Brain microvascular endothelial cell (primary cell): ENCODE measurements around the gene DMAC2.
"Not testable (repeated sequence)": the region's sequence is repeated elsewhere in the genome, so short reads cannot be mapped to it uniquely, and the experiment has no call there.

Experiments
- DNase-seq: peaks from one replicate; pipeline ENCODE4 v3.0.0-alpha.2; 2020
- H3K27ac ChIP-seq: fragments of 250-450 bp; sonication (Bioruptor Pico); 2 replicates; pipeline ENCODE4 v1.5.1; 2020; ENCODE audit warnings: mild to moderate bottlenecking, moderate library complexity
- H3K27me3 ChIP-seq: fragments of 250-450 bp; sonication (Bioruptor Pico); replicated peaks from 2 replicates; pipeline ENCODE4 v1.5.1; 2020; ENCODE audit warnings: mild to moderate bottlenecking
- H3K36me3 ChIP-seq: fragments of 250-450 bp; sonication (Bioruptor Pico); replicated peaks from 2 replicates; pipeline ENCODE4 v1.5.1; 2020; ENCODE audit warnings: mild to moderate bottlenecking
- H3K4me3 ChIP-seq: 2 replicates; pipeline ENCODE4 v1.5.1; 2011; ENCODE audit warnings: low read depth, mild to moderate bottlenecking, control low read depth, low read length, moderate library complexity
- in situ Hi-C: cut with HindIII; loops from 2 replicates; pipeline ENCODE4 v1.10.0; 2017; ENCODE audit warnings: low sequenced_read_pairs, low pct_ligation_motif_present
- TF ChIP-seq, protein P1 (sequence below): IDR thresholded peaks from 2 replicates; pipeline ENCODE4 v1.5.1; 2011; ENCODE audit warnings: low read depth, mild to moderate bottlenecking, moderate library complexity, low read length, control low read depth, inconsistent platforms; ENCODE audit errors: missing control alignments

Gene DMAC2

DNA sequence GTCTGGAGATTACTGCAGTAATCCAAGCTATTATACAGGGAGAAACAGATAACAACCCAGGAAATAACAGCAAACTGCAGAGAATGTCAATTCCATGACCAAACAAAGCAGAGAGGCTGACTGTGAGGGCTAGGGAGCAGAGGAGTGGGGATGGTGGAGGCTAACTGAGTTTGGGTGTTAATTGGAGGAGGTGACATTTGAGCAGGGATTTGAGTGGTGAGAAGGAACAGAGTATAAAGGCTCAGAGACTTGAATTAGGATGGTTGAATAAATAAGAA, 3.1 kb downstream of the DMAC2 start:
- no peak overlapping the region for H3K27ac ChIP-seq
- no peak for DNase-seq
- TF ChIP-seq, protein P1, sequence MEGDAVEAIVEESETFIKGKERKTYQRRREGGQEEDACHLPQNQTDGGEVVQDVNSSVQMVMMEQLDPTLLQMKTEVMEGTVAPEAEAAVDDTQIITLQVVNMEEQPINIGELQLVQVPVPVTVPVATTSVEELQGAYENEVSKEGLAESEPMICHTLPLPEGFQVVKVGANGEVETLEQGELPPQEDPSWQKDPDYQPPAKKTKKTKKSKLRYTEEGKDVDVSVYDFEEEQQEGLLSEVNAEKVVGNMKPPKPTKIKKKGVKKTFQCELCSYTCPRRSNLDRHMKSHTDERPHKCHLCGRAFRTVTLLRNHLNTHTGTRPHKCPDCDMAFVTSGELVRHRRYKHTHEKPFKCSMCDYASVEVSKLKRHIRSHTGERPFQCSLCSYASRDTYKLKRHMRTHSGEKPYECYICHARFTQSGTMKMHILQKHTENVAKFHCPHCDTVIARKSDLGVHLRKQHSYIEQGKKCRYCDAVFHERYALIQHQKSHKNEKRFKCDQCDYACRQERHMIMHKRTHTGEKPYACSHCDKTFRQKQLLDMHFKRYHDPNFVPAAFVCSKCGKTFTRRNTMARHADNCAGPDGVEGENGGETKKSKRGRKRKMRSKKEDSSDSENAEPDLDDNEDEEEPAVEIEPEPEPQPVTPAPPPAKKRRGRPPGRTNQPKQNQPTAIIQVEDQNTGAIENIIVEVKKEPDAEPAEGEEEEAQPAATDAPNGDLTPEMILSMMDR, result no peak
- H3K4me3 ChIP-seq, result no peak overlapping the region
- H3K27me3 ChIP-seq, result no peaks in the 10 kb centered on the region
- peaks cover 15% of the 10 kb centered on the region for H3K36me3 ChIP-seq
- in situ Hi-C loops, result no loop called here

DNA sequence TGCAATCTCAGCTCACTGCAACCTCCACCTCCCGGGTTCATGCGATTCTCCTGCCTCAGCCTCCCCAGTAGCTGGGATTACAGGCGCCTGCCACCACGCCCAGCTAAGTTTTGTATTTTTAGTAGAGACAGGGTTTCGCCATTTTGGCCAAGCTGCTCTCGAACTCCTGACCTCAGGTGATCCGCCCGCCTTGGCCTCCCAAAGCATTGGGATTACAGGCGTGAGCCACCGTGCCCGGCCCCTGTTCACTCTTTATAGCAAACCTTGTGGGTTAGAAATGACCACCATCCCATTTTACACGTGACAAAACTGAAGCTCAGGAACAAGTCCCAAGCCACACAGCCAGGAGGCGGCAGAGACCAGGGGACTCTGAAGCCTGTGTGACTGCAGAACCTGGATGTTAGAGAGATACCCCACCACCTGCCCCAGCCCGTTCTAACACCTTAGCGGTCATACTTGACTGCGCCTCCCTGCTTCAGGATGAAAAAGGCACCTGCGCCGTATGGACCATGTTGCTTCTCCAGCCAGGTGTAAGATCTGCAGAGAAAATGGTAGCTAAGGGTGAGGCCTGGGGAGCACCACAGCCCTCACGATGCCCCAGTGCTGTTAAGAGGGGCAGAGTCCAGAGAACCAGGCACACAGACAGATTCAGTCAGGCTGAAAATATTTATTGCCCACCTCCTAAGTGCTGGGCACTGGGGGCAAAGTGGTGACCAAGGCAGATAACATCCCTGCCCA, 3.6 kb downstream of the DMAC2 start:
- Histone ChIP-seq H3K27me3 (no peaks in the 10 kb centered on the region), H3K4me3 (no peak overlapping the region), H3K36me3 (peaks cover 16% of the 10 kb centered on the region), H3K27ac (no peak overlapping the region)
- in situ Hi-C loops, result no loop called here
- no peak for DNase-seq
- TF ChIP-seq, protein P1, result peak; percentile 12

DNA sequence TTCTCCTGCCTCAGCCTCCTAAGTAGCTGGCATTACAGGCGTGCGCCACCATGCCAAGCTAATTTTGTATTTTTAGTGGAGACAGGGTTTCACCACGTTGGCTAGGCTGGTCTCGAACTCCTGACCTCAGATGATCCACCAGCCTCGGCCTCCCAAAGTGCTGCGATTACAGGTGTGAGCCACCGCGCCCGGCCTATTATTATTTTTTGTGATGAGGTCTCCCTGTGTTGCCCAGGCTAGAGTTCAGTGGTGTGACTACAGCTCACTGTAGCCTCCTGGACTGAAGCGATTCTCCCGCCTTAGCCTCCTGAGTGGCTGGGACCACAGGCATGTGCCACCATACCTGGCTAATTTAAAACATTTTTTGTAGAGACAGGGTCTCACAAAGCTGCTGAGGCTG, 4.3 kb downstream of the DMAC2 start:
- H3K4me3 ChIP-seq, H3K27ac ChIP-seq, DNase-seq, in situ Hi-C loops, H3K27me3 ChIP-seq: not testable (repeated sequence)
- H3K36me3 ChIP-seq, result peaks cover 18% of the 10 kb centered on the region

DNA sequence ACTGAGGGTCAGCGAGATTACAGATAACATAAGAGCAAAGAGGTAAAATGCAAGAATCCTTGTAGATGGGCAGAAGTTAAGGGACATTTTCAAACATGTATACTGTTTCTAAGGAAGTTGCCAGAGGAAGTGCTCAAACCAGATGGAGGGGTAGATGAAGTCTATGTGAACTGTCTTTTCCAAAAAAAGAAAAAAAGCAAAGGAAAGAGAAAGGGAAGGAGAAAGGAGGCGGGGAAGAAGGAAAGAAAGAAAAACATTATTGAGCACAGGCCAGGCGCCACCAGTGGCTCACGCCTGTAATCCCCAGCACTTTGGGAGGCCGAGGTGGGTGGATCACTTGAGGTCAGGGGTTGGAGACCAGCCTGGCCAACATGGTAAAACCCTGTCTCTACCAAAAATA, 5.3 kb downstream of the DMAC2 start:
- Histone ChIP-seq H3K27ac (no peak overlapping the region), H3K27me3 (no peaks in the 10 kb centered on the region), H3K36me3 (peaks cover 18% of the 10 kb centered on the region), H3K4me3 (no peak overlapping the region)
- DNase-seq, result no peak
- TF ChIP-seq, protein P1, result no peak
- in situ Hi-C loops, result no loop called here

DNA sequence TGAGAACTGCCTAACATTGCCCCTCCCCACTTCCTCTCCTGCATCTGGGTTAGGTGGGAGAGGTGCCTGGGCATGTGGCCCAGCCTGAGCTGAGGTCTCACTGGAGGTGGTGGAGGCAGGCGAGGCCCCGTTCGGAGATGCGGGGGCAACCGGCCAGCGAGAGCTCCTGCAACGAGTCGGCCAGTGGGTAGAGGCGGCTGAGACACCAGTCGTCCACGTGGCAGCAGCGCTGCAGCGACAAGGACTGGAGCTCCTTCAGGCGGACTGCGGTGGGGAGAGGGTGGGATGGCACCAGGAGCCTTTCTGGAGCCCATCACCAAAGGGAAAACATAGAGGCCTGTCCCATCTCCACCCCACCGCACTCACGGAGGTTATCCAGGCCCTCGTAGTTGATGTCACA, 6.5 kb downstream of the DMAC2 start:
- TF ChIP-seq, protein P1, result no peak
- Histone ChIP-seq H3K4me3 (no peak overlapping the region), H3K36me3 (peaks cover 18% of the 10 kb centered on the region), H3K27ac (no peak overlapping the region), H3K27me3 (no peaks in the 10 kb centered on the region)
- in situ Hi-C loops, result no loop called here
- no peak for DNase-seq

DNA sequence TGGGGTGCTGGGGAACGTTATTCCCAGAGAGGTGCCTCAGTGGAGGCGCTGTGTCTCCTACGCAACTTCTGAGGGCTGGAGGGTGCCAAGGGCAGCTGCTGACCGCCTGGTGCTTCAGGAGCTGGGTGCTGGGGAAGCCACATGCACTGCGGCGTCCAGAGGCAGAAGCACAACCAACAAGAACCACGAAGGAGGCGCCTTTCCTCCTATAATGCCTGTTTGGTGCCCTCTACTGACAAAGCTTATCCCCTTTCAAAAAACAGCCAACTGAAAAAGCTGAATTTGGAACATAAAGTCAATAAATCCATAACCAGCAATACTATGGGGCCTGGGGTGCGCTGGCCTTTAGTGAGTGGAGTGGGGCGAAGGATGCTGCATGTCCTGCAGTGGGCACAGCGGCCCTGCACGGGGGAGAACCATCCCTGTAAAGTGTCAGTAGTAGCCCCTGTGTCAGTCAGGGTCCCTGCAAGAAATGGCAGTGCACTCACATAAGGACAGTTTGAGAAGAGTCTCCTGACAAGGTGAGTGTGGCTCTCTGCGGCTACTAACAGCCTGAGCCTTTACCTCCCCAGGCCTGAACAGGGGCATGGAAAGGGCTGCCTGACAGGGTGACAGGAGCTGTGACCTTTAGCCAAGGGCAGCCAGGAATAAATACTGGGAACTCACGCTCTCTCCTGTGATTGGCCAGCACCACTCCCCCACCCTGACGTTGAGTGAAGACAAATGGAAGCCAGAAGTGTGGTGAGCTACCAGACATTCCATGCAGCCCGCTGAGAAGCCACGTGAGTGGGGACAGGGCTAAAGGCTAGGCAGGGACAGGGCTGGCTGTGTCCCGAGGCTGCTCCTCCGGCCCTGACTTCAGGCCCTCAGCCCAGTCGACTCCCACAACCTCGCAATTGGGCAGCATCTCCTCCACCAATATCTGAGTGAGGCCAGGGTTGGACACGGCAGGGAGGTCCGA, 8.0 kb downstream of the DMAC2 start:
- H3K27me3 ChIP-seq, result no peaks in the 10 kb centered on the region
- H3K27ac ChIP-seq, result no peak overlapping the region
- in situ Hi-C loops, result no loop called here
- H3K4me3 ChIP-seq, result no peak overlapping the region
- TF ChIP-seq, protein P1, result peak; percentile 62
- H3K36me3 ChIP-seq, result peaks cover 18% of the 10 kb centered on the region
- DNase-seq, result peak; percentile 33
